HepG2 (cell line): ENCODE measurements around the gene LSM14B. TPM values are rescaled to one million over a fixed set of nuclear protein-coding genes. Genes with fewer than 3 reads are reported as not detected.

Experiments
- BORCS8-MEF2B ChIP-seq: sonication (generic); formaldehyde crosslinking; IDR thresholded peaks from 2 replicates; pipeline ENCODE4 v1.8.0; 2022; ENCODE audit warnings: mild to moderate bottlenecking, missing genetic modification reagents
- CREB1 ChIP-seq, 2 experiments: fragments of 450-650 bp in 1 of 2; IDR thresholded peaks; 2 replicates each; pipeline ENCODE4 v1.6.1; 2016 to 2017; ENCODE audit warnings: control low read depth in 1 of 2, mild to moderate bottlenecking in 1 of 2, missing compliant biosample characterization in 1 of 2, missing genetic modification characterization in 1 of 2
- IRF1 ChIP-seq: sonication (generic); formaldehyde crosslinking; IDR thresholded peaks from 2 replicates; pipeline ENCODE4 v1.4.0; 2020; ENCODE audit warnings: low read depth, mild to moderate bottlenecking, missing genetic modification reagents
- KDM5B ChIP-seq: sonication (generic); formaldehyde crosslinking; IDR thresholded peaks from 2 replicates; pipeline ENCODE4 v1.4.0; 2020; ENCODE audit warnings: missing genetic modification reagents, mild to moderate bottlenecking, borderline replicate concordance
- LRRFIP1 ChIP-seq: sonication (generic); formaldehyde crosslinking; conservative IDR thresholded peaks from 2 replicates; pipeline ENCODE4 v1.4.0; 2020; ENCODE audit warnings: missing genetic modification reagents
- NKX3-1 ChIP-seq: sonication (generic); formaldehyde crosslinking; IDR thresholded peaks from 2 replicates; pipeline ENCODE4 v1.5.0; 2020; ENCODE audit warnings: missing genetic modification reagents
- SCMH1 ChIP-seq: sonication (generic); formaldehyde crosslinking; IDR thresholded peaks from 2 replicates; pipeline ENCODE4 v1.9.0; 2021; ENCODE audit warnings: missing genetic modification reagents, mild to moderate bottlenecking, borderline replicate concordance
- SNAI1 ChIP-seq: sonication (generic); formaldehyde crosslinking; IDR thresholded peaks from 2 replicates; pipeline ENCODE4 v1.5.0; 2020; ENCODE audit warnings: mild to moderate bottlenecking, missing genetic modification reagents, borderline replicate concordance
- SNAPC4 ChIP-seq: sonication (generic); formaldehyde crosslinking; IDR thresholded peaks from 2 replicates; pipeline ENCODE4 v1.4.0; 2020; ENCODE audit warnings: mild to moderate bottlenecking, missing genetic modification reagents
- TAF1 ChIP-seq: sonication (generic); formaldehyde crosslinking; IDR thresholded peaks from 2 replicates; pipeline ENCODE4 v1.4.0; 2020; ENCODE audit warnings: missing genetic modification reagents
- ZBED4 ChIP-seq: sonication (generic); formaldehyde crosslinking; IDR thresholded peaks from 2 replicates; pipeline ENCODE4 v1.4.0; 2020; ENCODE audit warnings: missing genetic modification reagents, borderline replicate concordance
- ZFP91 ChIP-seq: sonication (generic); formaldehyde crosslinking; IDR thresholded peaks from 2 replicates; pipeline ENCODE4 v1.9.0; 2022; ENCODE audit warnings: missing genetic modification reagents, mild to moderate bottlenecking, borderline replicate concordance
- ZNF317 ChIP-seq: sonication (generic); formaldehyde crosslinking; IDR thresholded peaks from 2 replicates; pipeline ENCODE4 v1.5.0; 2020; ENCODE audit warnings: mild to moderate bottlenecking, missing genetic modification reagents
- polyA plus RNA-seq, 8 experiments: library from polyadenylated mRNA; depleted of rRNA in 3 of 8; stranded (reverse) in 7 of 8; unstranded in 1 of 8; fragments of >200 nt; fragmentation: Illumina TruSeq in 4 of 8; extraction: Trizol in 4 of 8; gene quantifications; 2 replicates each; pipeline versions ENCODE4 v1.2.1 to v1.2.3, GENCODE V29; 2011 to 2016; ENCODE audit warnings: low read depth in 4 of 8, missing spikeins in 1 of 8, mixed read lengths in 1 of 8; ENCODE audit not compliant: insufficient read depth in 1 of 8
- total RNA-seq, 5 experiments: library from RNA; depleted of rRNA; stranded (reverse); fragments of >200 nt; fragmentation: Illumina TruSeq; extraction: Trizol; gene quantifications; 2 replicates each; pipeline ENCODE4 v1.2.3, GENCODE V29; 2016; ENCODE audit warnings: low read depth in 1 of 5

Gene LSM14B
- total and polyA plus RNA-seq, 2 of the 13 experiments (the other 11 are each of a cell fraction or from before 2014, with no cell fraction given), result 43.3 to 79.2 TPM

- TF ChIP-seq LRRFIP1 (no peak), ZNF317 (CRISPR knock-in tag) (no peak), ZFP91 (CRISPR knock-in tag) (peak; percentile 54; the same call in 1 of the 2 replicates), BORCS8-MEF2B (CRISPR knock-in tag) (no peak; the same call in 1 of the 2 replicates), ZBED4 (CRISPR knock-in tag) (0 out of 2 replicates have a peak, but pooled peaks have one; percentile 25), TAF1 (CRISPR knock-in tag) (no peak), SCMH1 (CRISPR knock-in tag) (no peak), CREB1 (IDR thresholded peaks at IDR 0.05) (no peak), CREB1 (CRISPR knock-in tag; IDR thresholded peaks at IDR 0.05) (no peak), KDM5B (peak; percentile 54; the same call in 1 of the 2 replicates), IRF1 (CRISPR knock-in tag) (no peak), SNAPC4 (CRISPR knock-in tag) (no peak), SNAI1 (CRISPR knock-in tag) (no peak), NKX3-1 (no peak)
Measured at GRCh38 chr20:62156592-62157386, 34.5 kb downstream of the LSM14B start (continued).
